IgD-negative memory B cell (primary cell): ENCODE measurements around the gene ACACA. TPM values are rescaled to one million over a fixed set of nuclear protein-coding genes. Genes with fewer than 3 reads are reported as not detected.

Experiments used
- polyA plus RNA-seq: library from polyadenylated mRNA; unstranded; fragments of 300-500 nt; fragmentation: Illumina TruSeq; gene quantifications from one replicate; pipeline ENCODE4 v1.2.3, GENCODE V29; 2021

Gene ACACA
- polyA plus RNA-seq, 1 donor from 2014 or later = 6.0 TPM

Other genes starting within 250 kb of the ACACA start
- not detected for gene C17orf78, start 30.9 kb downstream of the ACACA start, polyA plus RNA-seq
- 15.1 TPM for gene TADA2A, start 50 bp upstream of the ACACA start, polyA plus RNA-seq
- gene DUSP14, start 83.1 kb upstream of the ACACA start, polyA plus RNA-seq = 8.5 TPM
- gene SYNRG, start 202.6 kb upstream of the ACACA start, polyA plus RNA-seq = 70.9 TPM
- 13.8 TPM for gene DDX52, start 236.6 kb upstream of the ACACA start, polyA plus RNA-seq